ENCODE measurements around the gene BAG5.
"Not testable (repeated sequence)": the region's sequence is repeated elsewhere in the genome, so short reads cannot be mapped to it uniquely, and the experiment has no call there.

The BAG5 gene

GRCh38 chr14:103562429-103563225 lies at the start of gene BAG5, which contains the start of gene COA8:
Gene BAG5, minus strand, starts transcription at chr14:103562657. Its CDS starts 1,493 bp downstream, at chr14:103561164.
Gene COA8, plus strand, starts transcription at chr14:103562960. Its CDS starts 42 bp downstream, at chr14:103563002.
- peak; percentile 83 for DNase-seq (ENCODE audit: low spot score)

- no peak for DNase-seq (ENCODE audit: low spot score)
Observed at GRCh38 chr14:103611215-103611614, 48.8 kb upstream of the BAG5 start.

GRCh38 chr14:103609081-103609480 lies 46.6 kb upstream of the BAG5 start:
- DNase-seq (ENCODE audit: low spot score) = not testable (repeated sequence)

GRCh38 chr14:103607822-103608221 lies 45.4 kb upstream of the BAG5 start:
- DNase-seq (ENCODE audit: low spot score) = no peak

- DNase-seq (ENCODE audit: low spot score) = peak; percentile 72
Observed at GRCh38 chr14:103606963-103607668, 44.7 kb upstream of the BAG5 start.

- DNase-seq (ENCODE audit: low spot score) = no peak
Observed at GRCh38 chr14:103604620-103605019, 42.2 kb upstream of the BAG5 start.

GRCh38 chr14:103600503-103600902 lies 38.0 kb upstream of the BAG5 start:
- no peak for DNase-seq (ENCODE audit: low spot score)

GRCh38 chr14:103597623-103598377 lies 35.3 kb upstream of the BAG5 start:
- DNase-seq (ENCODE audit: low spot score) = peak; percentile 66

GRCh38 chr14:103594265-103594664 lies 31.8 kb upstream of the BAG5 start:
- peak; percentile 87 for DNase-seq (ENCODE audit: low spot score)

GRCh38 chr14:103593577-103593976 lies 31.1 kb upstream of the BAG5 start:
- DNase-seq (ENCODE audit: low spot score) = no peak

GRCh38 chr14:103584326-103584915 lies 22.0 kb upstream of the BAG5 start:
- DNase-seq (ENCODE audit: low spot score) = no peak

GRCh38 chr14:103581954-103582703 lies 19.7 kb upstream of the BAG5 start:
- DNase-seq (ENCODE audit: low spot score) = no peak

- DNase-seq (ENCODE audit: low spot score) = no peak
Observed at GRCh38 chr14:103581206-103581605, 18.7 kb upstream of the BAG5 start.

- DNase-seq (ENCODE audit: low spot score) = no peak
Observed at GRCh38 chr14:103578401-103579075, 16.1 kb upstream of the BAG5 start.

GRCh38 chr14:103576371-103577024 lies 14.0 kb upstream of the BAG5 start:
- peak; percentile 76 for DNase-seq (ENCODE audit: low spot score)

GRCh38 chr14:103574707-103575285 lies 12.3 kb upstream of the BAG5 start:
- no peak for DNase-seq (ENCODE audit: low spot score)

GRCh38 chr14:103574104-103574503 lies 11.6 kb upstream of the BAG5 start:
- DNase-seq (ENCODE audit: low spot score) = no peak

GRCh38 chr14:103569408-103569807 lies 7.0 kb upstream of the BAG5 start:
- DNase-seq (ENCODE audit: low spot score) = no peak

- DNase-seq (ENCODE audit: low spot score) = no peak
Observed at GRCh38 chr14:103568952-103569351, 6.5 kb upstream of the BAG5 start.
